ENCODE results near the gene PRKAA1. TPM values are rescaled to one million over a fixed set of nuclear protein-coding genes. Genes with fewer than 3 reads are reported as not detected.

The PRKAA1 gene
- total RNA-seq (2021) (155 and 178 TPM in 2 replicates), Bru-seq, nascent RNA (percentile 98 among the genes with signal in this experiment), BruChase-seq, experiment 1, labeled RNA remaining after a 2-hour chase (percentile 98 among the genes with signal in this experiment), BruChase-seq, experiment 2, labeled RNA remaining after a 6-hour chase (percentile 98 among the genes with signal in this experiment)
- long read RNA-seq, full-length matches to known transcripts: 119 of 172 reads
- long read RNA-seq, partial matches to known transcripts: 11 of 172 reads
- long read RNA-seq, other reads (novel, unspliced or antisense): 42 of 172 reads

GRCh38 chr5:40798012-40798800 lies at the start of gene PRKAA1:
Gene PRKAA1 (minus strand): TSS chr5:40798374. CDS start chr5:40798189, 185 bp downstream.
- H3K9me2 ChIP-seq (ENCODE audit: insufficient read depth): no peaks in the 10 kb centered on the region; the same call in 1 of the 2 replicates
- ChIA-PET CTCF (interaction anchor here (0.6 to 1.4 kb wide), 11 partner anchors 10 to 1378 kb away, joined by 3 to 20 read pairs (median 4); partner anchors contain the start of gene RPL37), POLR2A (ENCODE audit: unreplicated experiment) (interaction anchor here (0.5 to 1.2 kb wide), 14 partner anchors 9 to 1953 kb away, joined by 3 to 24 read pairs (median 4); no protein-coding TSS in a partner anchor)
- H4K20me1 ChIP-seq (ENCODE audit: insufficient read depth): peaks cover 37% of the 10 kb centered on the region
- TSS peak; percentile 90 for BruUV-seq (replicated peaks)
- peak within 1 kb of the TSS; percentile 99 for H3K4me3 ChIP-seq
- H3F3A ChIP-seq (ENCODE audit: insufficient read depth, low read depth): peaks cover 25% of the 10 kb centered on the region
- H3K4me2 ChIP-seq: peak within 1 kb of the TSS; percentile 94
- H3K9me3 ChIP-seq (ENCODE audit: insufficient read depth, low read depth): no peaks in the 10 kb centered on the region
- no peaks in the 10 kb centered on the region for H3K27me3 ChIP-seq (ENCODE audit: insufficient read depth, low read depth)
- peak; percentile 76 to 99 for DNase-seq
- H3K36me3 ChIP-seq (ENCODE audit: low read depth): peaks cover 6% of the 10 kb centered on the region; the same call in 1 of the 2 replicates
- H3K4me1 ChIP-seq (replicated peaks; ENCODE audit: insufficient read depth): peaks cover 29% of the 10 kb centered on the region
- peak within 1 kb of the TSS; percentile 72 for H3K27ac ChIP-seq
- H3K79me2 ChIP-seq (ENCODE audit: low read depth): peaks cover 57% of the 10 kb centered on the region
- intact Hi-C loops (cut with micrococcal nuclease; ENCODE audit: unreplicated experiment): loop anchor here (1.0 kb wide), 2 partner anchors 37 to 43 kb away; partner anchors contain the start of genes RPL37 and TTC33
- peak within 1 kb of the TSS; percentile 100 for H2AFZ ChIP-seq
- TF ChIP-seq, protein P1, sequence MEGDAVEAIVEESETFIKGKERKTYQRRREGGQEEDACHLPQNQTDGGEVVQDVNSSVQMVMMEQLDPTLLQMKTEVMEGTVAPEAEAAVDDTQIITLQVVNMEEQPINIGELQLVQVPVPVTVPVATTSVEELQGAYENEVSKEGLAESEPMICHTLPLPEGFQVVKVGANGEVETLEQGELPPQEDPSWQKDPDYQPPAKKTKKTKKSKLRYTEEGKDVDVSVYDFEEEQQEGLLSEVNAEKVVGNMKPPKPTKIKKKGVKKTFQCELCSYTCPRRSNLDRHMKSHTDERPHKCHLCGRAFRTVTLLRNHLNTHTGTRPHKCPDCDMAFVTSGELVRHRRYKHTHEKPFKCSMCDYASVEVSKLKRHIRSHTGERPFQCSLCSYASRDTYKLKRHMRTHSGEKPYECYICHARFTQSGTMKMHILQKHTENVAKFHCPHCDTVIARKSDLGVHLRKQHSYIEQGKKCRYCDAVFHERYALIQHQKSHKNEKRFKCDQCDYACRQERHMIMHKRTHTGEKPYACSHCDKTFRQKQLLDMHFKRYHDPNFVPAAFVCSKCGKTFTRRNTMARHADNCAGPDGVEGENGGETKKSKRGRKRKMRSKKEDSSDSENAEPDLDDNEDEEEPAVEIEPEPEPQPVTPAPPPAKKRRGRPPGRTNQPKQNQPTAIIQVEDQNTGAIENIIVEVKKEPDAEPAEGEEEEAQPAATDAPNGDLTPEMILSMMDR (conservative IDR thresholded peaks at IDR 0.05): peak; percentile 72
- no peak for TF ChIP-seq EZH2 (IDR thresholded peaks at IDR 0.05; ENCODE audit: low read depth)

GRCh38 chr5:40847525-40847924 lies 49.4 kb upstream of the PRKAA1 start:
- H3K36me3 ChIP-seq (ENCODE audit: low read depth): no peaks in the 10 kb centered on the region
- no peaks in the 10 kb centered on the region for H3K27me3 ChIP-seq (ENCODE audit: insufficient read depth, low read depth)
- CTCF ChIA-PET: no interaction called here
- no TSS peak for BruUV-seq (replicated peaks)
- no peaks in the 10 kb centered on the region for H3K9me3 ChIP-seq (ENCODE audit: insufficient read depth, low read depth)
- no peak overlapping the region for H2AFZ ChIP-seq
- no peak overlapping the region for H3K27ac ChIP-seq
- intact Hi-C loops (cut with micrococcal nuclease; ENCODE audit: unreplicated experiment): no loop called here
- no peaks in the 10 kb centered on the region for H3K9me2 ChIP-seq (ENCODE audit: insufficient read depth)
- no peaks in the 10 kb centered on the region for H3K79me2 ChIP-seq (ENCODE audit: low read depth)
- peaks cover 10% of the 10 kb centered on the region for H3K4me1 ChIP-seq (replicated peaks; ENCODE audit: insufficient read depth)
- no peak overlapping the region for H3K4me2 ChIP-seq
- no peak overlapping the region for H3K4me3 ChIP-seq
- no peaks in the 10 kb centered on the region for H4K20me1 ChIP-seq (ENCODE audit: insufficient read depth)
- 0 out of 2 replicates have a peak, but pooled peaks cover 3% of the 10 kb centered on the region for H3F3A ChIP-seq (ENCODE audit: insufficient read depth, low read depth)
- DNase-seq: peak in 1 of 2 experiments; percentile 20
- TF ChIP-seq EZH2 (IDR thresholded peaks at IDR 0.05; ENCODE audit: low read depth): no peak
- TF ChIP-seq, protein P1 (conservative IDR thresholded peaks at IDR 0.05): no peak
- POLR2A ChIA-PET (ENCODE audit: unreplicated experiment): interaction anchor here (0.7 kb wide), 1 partner anchor 115 kb away, joined by 7 read pairs; no protein-coding TSS in a partner anchor

DNA sequence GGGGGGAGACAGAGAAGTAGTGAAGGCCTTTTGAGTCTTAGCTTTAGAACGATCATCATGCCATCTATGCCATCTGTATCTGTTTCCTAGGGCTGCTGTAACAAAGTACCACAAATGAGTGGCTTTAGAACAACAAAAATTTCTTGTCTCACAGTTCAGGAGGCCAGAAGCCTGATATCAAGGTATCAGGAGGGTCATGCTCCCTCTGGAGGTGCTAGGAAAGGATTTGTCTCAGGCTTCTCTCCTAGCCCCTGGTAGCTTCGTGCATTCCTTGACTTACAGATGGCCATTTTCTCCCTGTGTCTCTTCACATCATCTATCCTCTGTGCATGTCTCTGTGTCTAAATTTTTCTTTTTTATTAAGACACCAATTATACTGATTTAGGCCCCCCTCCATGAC lies 48.2 kb upstream of the PRKAA1 start:
- Histone ChIP-seq H3K9me2 (ENCODE audit: insufficient read depth) (no peaks in the 10 kb centered on the region), H3K9me3 (ENCODE audit: insufficient read depth, low read depth) (no peaks in the 10 kb centered on the region), H3K27ac (no peak overlapping the region), H3K4me1 (replicated peaks; ENCODE audit: insufficient read depth) (peaks cover 19% of the 10 kb centered on the region), H3K4me2 (no peak overlapping the region), H4K20me1 (ENCODE audit: insufficient read depth) (no peaks in the 10 kb centered on the region), H3K36me3 (ENCODE audit: low read depth) (no peaks in the 10 kb centered on the region), H3K27me3 (ENCODE audit: insufficient read depth, low read depth) (no peaks in the 10 kb centered on the region), H3K79me2 (ENCODE audit: low read depth) (no peaks in the 10 kb centered on the region), H3K4me3 (no peak overlapping the region), H2AFZ (no peak overlapping the region), H3F3A (ENCODE audit: insufficient read depth, low read depth) (peaks cover 14% of the 10 kb centered on the region)
- intact Hi-C loops (cut with micrococcal nuclease; ENCODE audit: unreplicated experiment): no loop called here
- POLR2A ChIA-PET (ENCODE audit: unreplicated experiment): no interaction called here
- TF ChIP-seq, protein P1 (conservative IDR thresholded peaks at IDR 0.05): no peak
- peak in 1 of 2 experiments; percentile 12 for DNase-seq
- CTCF ChIA-PET: interaction anchor here (0.6 kb wide), 1 partner anchor 49 kb away, joined by 3 read pairs; no protein-coding TSS in a partner anchor
- BruUV-seq (replicated peaks): no TSS peak

Measured in PC-9 (cell line).